8988T (cell line): ENCODE data around the gene ZSWIM3.
A peak's percentile ranks its signal among the peaks of the same experiment; 100 is the strongest.
"Not testable (repeated sequence)": the region's sequence is repeated elsewhere in the genome, so short reads cannot be mapped to it uniquely, and the experiment has no call there.

Experiments
- DNase-seq: peaks from one replicate; pipeline ENCODE4 v3.0.0; 2011

Gene ZSWIM3

GRCh38 chr20:45890985-45891983, 33.9 kb downstream of the ZSWIM3 start, which contains the start of the genes CTSA and NEURL2:
TSS of gene CTSA (plus strand) at chr20:45891335. CDS start at chr20:45891569, 234 bp downstream.
TSS of gene NEURL2 (minus strand) at chr20:45891208. CDS start at chr20:45890991, 217 bp downstream.
- DNase-seq, result peak; percentile 99

GRCh38 chr20:45892049-45892825, 34.8 kb downstream of the ZSWIM3 start:
- DNase-seq, result peak; percentile 73

GRCh38 chr20:45892828-45893500, 35.5 kb downstream of the ZSWIM3 start:
- no peak for DNase-seq

DNA sequence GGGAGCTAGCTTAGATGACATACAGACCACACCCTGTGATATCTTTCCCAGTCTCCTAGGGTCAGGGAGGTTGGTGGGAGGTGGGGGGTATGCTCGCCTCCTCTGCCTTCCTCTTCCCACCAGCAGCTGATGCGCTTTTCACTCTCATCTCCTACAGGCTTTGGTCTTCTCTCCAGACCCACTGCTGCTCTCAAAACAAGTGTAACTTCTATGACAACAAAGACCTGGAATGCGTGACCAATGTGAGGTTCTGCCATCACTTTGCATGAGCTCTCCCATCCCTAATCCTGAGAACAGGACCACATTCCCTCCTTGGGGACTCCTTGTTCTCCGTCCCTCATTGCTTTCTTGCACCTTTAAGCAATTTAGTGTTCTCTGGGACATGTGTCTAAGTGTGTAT, 36.4 kb downstream of the ZSWIM3 start:
- DNase-seq, result no peak

- DNase-seq, result no peak
These were observed 37.4 kb downstream of the ZSWIM3 start for GRCh38 chr20:45894797-45895196.

GRCh38 chr20:45896641-45897161, 39.3 kb downstream of the ZSWIM3 start:
- DNase-seq, result no peak

DNA sequence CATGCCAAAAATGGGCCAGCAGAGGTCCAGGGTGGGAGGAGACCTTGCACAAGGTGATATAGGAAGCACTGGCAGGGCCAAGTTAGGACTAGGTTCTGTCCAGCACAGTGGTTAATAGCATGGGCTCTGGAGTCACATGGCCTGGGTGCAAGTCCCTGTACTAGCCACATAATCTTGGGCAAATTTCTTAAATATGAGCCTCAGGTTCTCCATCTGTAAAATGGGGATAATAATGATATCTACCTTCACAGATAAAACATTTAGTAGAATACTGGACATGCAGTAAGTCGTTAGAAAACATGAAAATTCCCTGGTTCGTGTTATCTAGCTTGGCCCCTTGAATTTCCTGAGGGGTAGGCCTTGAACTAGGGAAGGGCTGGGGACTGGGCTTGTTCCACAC, 39.9 kb downstream of the ZSWIM3 start:
- DNase-seq, result no peak

GRCh38 chr20:45897692-45898091, 40.3 kb downstream of the ZSWIM3 start:
- DNase-seq, result no peak

GRCh38 chr20:45898285-45898684, 40.9 kb downstream of the ZSWIM3 start:
- no peak for DNase-seq

DNA sequence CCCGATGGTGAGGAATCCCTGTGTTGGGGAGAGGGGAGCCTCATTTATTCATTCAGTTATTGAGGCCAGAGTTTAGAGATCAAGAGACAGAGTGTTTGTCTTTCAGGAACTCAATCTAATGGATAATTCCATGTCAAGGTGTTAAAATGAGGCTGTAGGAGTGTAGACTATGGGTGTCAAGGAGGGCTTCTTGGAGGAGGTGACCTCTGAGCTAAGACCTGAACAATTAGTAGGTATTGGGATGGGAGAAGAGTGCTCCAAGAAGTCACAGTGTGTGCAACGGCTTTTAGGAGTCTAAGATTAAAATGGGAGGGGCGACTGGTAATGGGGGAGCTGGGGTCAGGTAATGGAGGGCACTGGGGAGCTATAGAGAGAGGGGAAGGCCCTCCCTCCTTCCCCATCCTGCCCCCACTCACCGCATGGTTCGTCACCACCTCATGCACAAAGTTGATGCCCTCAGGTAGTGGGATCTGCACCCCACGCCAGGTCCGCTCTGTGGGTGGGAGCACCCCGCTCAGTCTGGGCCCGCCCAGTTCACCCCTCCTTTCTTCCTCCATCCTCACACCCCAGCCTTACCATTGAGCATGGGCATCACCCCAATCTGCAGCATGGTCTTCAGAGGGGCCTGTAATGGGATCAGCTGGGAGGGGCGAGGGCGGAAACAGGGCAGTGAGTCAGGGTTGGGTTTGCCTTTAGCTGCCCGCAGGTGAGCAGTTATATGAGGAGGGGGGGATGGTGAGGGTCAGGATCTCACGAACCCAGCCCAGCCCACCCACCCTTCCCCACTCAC, 41.8 kb downstream of the ZSWIM3 start:
- no peak for DNase-seq

GRCh38 chr20:45901332-45901731, 43.9 kb downstream of the ZSWIM3 start:
- DNase-seq, result not testable (repeated sequence)

DNA sequence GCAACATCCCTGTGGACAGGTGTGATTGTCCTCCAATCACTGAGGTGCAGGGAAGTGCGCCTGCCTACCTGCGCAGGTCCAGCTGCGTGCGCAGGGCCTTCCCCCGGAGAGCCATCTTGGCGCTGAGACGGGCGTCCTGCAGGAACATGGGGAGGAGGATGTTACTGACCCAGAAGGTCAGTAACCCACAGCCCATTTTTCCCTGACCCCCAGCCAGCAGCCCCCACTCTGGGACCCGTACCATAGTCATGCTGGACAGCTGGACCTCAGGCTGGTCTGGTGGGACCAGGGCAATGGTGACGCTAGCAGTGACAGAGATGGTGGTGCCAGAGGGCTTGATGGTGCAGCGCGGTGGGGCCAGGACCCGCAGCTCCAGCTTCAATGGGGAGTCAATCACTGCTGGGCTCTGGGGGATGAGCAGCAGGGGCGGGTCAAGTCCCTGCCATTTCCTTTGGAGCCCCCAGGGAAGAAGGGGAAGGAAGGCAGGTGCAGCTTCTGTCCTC, 44.8 kb downstream of the ZSWIM3 start:
- no peak for DNase-seq

- no peak for DNase-seq
These were observed 47.4 kb downstream of the ZSWIM3 start for GRCh38 chr20:45904583-45905504.

DNA sequence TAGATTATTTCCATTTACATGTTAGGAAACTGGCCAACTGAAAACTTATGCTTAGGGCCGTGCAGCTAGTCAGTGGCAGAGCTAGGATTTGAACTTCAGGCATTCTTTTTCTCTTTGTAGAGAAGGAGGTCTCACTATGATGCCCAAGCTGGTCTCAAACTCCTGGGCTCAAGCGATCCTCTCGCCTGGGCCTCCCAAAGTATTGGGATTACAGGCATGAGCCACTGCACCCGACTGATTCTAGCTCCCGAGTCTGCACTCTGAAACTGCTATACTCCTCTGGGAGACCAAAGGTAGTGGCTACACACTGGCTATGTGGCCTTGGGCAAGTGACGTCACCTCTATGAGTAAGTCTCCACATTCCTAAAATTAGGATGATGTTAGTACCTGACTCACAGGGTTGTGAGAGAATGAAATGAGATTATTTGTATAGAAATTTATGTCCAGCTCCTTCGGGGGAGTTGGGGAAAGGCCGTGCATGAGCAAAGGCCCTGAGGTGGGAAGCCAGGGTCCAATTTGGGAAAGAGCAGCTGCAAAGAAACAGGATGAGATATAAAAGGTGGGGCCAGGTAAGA, 48.2 kb downstream of the ZSWIM3 start:
- no peak for DNase-seq

DNA sequence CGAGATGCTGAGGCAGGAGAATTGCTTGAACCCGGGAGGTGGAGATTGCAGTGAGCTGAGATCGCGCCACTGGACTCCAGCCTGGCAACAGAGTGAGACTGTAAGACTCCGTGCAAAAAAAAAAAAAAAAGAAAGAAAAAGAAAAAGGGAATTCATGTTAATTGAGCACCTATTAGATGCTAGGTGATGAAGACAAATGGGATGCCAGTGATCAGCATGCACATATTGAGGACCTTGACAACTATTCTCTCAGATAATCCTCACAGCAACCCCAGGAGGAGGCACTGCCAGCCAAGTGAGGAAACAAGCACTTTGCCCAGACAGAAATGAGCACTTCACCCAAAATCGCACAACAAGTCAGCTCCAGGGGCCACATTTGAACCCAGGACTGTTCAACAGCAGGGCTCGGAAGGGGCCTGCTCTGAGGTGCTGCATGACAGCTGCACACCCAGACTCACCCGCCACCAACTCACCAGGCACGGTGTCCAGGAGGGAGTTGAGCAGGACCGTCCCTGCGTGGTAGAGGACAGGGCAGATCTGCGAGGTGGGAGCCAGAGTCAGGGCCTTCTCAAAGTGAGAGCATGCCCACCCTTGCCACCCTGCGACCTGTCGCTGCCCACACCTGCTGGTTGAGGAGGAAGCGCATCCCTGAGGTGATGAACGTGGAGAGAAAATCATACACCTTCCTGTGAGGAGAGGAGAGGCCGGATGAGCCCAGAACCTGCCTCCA, 50.0 kb downstream of the ZSWIM3 start:
- no peak for DNase-seq

- DNase-seq, result no peak
These were observed 50.7 kb downstream of the ZSWIM3 start for GRCh38 chr20:45908084-45908483.

GRCh38 chr20:45909336-45909808, 52.0 kb downstream of the ZSWIM3 start:
- no peak for DNase-seq

DNA sequence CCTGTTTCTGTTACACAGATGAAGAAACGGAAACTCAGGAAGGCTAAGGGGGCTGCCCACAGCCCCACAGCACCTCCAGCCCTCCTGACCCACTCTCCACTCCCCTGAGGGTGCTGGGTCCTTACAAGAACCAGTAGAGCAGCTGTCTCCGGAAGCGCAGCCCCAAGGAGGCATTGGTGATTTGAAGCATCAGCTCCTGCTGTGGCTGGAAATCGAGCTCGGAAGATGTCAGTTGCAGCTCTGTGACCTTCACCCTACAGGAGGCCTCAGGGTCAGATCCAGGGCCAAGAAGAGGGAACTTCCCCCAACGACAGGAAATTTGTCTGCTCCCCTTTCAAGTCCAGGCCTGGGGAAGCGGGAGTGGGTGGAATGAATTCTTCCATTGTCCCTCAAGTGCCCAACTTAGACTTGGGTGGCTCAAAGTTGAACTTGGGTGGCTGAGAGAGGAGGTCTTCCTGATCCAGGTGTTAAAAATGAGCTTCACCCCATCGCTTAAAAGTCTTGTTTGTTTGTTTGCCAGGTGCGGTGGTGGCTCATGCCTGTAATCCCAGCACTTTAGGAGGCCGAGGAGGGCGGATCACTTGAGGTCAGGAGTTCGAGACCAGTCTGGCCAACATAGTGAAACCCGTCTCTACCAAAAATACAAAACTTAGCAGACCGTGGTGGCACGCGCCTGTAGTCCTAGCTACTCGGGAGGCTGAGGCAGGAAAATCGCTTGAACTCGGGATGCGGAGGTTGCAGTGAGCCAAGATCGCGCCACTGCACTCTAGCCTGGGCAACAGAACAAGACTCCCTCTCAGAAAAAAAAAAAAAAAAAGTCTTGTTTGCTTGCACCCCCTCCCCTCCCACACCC, 52.6 kb downstream of the ZSWIM3 start:
- no peak for DNase-seq
